Amniotic epithelial cell (primary cell): ENCODE results near the gene XPA.
"Not testable (repeated sequence)": the region's sequence is repeated elsewhere in the genome, so short reads cannot be mapped to it uniquely, and the experiment has no call there.

Experiments
- DNase-seq: peaks from one replicate; pipeline ENCODE4 v3.0.0-alpha.2; 2010; ENCODE audit warnings: low read depth

XPA gene

GRCh38 chr9:97703437-97704344, 6.6 kb upstream of the XPA start:
- DNase-seq: peak; percentile 84

DNA sequence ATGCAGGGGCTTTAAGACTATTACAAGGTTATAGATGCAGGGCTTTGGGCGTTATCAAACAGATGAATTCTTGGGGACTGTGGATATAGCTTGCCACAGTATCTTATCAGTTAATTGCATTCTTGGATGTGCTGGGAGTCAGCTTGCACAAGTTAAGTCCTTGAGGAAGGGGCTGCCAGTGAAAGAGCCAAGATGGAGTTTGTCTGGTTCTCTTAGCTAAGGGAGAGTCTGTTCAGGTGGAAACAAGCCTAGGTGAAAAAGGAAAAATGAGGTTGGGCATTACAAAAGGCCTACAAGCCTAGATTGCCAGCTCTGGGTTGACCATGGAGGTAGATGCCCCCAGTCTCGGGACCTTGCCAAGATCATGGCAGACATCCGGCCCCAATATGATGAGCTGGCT, 2.7 kb upstream of the XPA start:
- DNase-seq: not testable (repeated sequence)

GRCh38 chr9:97699281-97699680, 2.1 kb upstream of the XPA start:
- not testable (repeated sequence) for DNase-seq

GRCh38 chr9:97698865-97699264, 1.7 kb upstream of the XPA start:
- DNase-seq: no peak

GRCh38 chr9:97697837-97698236, 697 bp upstream of the XPA start:
- no peak for DNase-seq

GRCh38 chr9:97695995-97696802, 941 bp downstream of the XPA start:
- DNase-seq: peak; percentile 25

DNA sequence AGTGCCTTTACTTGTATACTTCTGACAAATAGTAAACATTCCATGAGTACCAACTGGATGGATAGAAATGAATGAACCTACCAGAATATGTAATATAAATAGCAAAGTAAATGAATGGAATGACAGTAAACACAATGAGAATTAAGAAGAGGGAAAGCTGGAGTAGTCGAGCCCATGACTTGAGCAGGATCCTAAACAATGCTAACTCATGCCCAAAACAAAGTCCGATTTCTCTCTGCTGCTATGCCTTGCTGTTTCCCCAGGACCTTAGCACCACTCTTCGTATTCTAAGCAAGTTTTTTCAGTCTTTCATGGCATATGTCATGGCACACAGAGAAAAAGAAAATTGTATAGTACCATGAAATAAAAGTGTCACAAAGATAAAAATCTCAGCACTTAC, 1.8 kb downstream of the XPA start:
- no peak for DNase-seq

DNA sequence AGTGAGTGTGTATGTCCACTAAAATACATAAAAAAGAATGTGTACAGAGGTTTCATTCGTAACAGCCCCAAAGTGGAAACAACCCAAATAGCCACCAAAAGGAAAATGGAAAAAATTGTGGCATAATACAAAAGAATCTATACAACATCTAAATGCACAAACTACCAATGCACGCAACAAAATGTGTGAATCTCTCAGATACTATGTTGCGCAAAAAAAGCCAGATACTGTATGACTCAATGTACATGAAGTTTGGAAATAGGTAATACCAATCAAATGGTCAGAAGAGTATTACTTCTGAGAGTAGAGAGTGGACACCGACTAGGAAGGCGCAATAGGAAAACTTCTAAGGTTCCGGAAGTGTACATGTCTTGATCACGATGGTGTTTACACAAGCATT, 2.4 kb downstream of the XPA start:
- no peak for DNase-seq

- peak; percentile 34 for DNase-seq
Observed at GRCh38 chr9:97689401-97690180, 7.5 kb downstream of the XPA start.

DNA sequence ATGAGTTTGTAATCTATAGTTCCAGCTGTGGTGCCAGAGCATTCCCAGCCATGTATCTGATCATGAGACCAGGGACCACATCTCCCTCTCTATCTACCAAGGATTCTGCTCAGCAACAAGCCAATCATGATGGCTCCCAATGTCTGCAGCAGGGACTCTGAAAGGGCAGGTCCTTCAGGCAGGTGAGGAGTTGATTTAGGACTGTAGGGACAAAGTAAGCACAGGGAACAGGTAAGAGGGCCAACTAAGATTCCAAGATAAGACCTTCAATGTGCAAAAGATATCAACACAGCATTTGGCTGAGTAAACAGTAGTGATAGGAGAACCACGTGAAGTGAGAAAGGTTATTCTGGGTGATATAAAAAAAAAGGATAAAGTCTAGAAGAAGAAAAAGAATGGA, 8.5 kb downstream of the XPA start:
- DNase-seq: no peak

DNA sequence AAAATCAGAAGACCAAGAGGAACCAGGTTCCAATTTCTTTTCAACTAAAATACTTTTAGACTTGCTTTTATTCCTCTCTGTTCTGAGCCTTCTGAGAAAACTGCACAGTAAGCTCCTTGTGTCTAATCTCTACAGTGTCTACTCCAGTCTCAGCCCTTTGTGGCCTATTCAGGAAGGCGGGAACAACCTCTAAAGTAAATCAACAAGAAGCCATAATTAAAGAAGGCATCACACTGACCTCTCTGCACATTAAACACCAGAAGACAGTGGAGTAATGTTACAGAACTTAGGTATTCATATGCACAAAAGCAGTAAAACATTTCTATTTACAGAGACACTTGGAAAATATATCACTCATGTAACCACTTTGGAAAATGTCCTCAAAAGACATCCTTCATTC, 14.9 kb downstream of the XPA start:
- DNase-seq: no peak

GRCh38 chr9:97675655-97676054, 21.5 kb downstream of the XPA start:
- no peak for DNase-seq

GRCh38 chr9:97673922-97674321, 23.2 kb downstream of the XPA start:
- no peak for DNase-seq

DNA sequence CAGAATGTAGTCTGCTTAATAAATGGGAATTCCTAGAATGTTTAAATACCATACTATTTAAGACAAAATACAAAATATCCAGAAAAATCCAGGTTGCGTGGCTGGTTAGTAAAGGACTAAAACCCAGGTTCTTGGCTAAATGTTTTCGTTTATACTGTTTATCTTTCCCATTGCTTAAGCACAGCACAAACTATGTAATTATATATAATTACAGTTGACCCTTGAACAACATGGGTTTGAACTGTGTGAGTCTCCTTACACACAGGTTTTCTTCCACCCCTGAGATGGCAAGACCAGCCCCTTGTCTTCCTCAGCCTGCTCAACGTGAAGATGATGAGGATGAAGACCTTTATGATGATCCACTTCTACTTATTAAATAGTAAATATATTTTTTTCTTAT, 24.7 kb downstream of the XPA start:
- DNase-seq: no peak

GRCh38 chr9:97670586-97670985, 26.6 kb downstream of the XPA start:
- DNase-seq: peak; percentile 54

GRCh38 chr9:97668485-97668884, 28.7 kb downstream of the XPA start:
- DNase-seq: no peak

DNA sequence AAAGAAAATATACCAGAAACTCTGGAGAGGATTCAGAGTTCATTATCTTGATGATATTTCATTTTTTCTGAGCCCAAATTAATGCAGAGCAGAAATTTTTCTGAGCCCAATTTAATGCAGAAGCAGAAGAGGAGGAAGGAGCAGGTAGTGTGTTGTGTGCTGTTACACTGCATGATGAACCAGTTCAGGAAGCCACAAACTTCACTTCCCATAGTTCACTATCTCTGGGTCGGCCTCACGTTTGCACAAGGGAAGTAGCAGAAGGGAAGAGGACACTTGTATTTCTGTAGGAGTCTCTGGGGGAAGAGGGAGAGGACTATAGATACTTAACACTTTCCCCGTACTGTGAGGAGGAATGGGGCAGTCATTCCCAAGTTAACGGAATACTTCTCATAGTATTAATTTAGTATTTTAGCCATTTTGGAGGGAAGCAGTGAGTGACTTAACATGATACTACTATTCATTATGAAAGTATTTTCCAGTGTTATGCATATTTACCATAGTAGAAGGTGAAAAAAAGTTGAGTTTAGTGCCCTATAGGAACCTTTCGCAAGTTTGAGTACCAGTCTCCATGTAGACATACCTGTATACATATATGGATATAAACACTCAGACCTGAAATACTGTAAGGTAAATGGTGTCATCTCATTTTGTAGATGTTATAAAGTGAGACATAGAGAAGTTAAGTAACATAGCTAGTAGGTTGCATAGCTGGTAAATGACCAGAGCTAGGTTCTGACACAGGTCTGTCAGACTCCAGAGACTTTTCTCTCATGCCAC, 30.0 kb downstream of the XPA start:
- DNase-seq: no peak

DNA sequence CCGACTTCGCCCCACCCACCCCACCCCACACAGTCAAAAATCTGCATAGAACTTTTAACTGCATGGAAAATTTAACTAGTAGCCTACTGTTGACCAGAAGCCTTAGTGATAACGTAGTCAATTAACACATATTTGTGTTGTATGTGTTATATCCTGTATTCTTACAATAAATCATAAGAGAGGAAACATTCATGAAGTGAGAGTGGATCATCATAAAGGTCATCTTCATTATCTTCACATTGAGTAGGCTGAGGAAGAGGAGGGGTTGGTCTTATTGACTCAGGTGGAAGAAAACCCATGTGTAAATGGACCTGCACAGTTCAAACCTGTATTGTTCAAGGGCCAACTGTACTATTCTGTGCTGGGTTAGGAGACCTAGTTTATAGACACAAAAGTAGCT, 31.4 kb downstream of the XPA start:
- DNase-seq: no peak

GRCh38 chr9:97660847-97661246, 36.3 kb downstream of the XPA start:
- DNase-seq: peak; percentile 81

GRCh38 chr9:97660340-97660739, 36.8 kb downstream of the XPA start:
- DNase-seq: no peak

DNA sequence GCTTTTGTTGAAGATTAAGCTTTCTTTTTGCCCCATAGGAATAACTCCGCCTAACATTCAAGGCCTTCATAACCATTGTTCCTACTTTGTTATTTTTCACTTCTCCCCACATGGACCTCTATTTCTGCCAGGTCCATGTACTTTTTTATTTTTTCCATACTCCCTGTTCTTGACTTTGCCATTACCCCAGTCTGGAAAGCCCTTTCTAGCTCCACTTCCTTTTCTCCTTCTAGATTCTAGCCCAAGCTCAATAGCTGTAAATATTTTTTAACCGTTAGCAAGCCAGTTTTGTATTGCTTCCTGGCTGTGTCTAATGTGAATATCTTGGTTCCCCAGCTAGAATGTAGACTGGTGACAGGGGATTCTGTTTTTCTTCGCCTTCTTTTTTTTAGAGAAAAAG, 37.4 kb downstream of the XPA start:
- DNase-seq: no peak

DNA sequence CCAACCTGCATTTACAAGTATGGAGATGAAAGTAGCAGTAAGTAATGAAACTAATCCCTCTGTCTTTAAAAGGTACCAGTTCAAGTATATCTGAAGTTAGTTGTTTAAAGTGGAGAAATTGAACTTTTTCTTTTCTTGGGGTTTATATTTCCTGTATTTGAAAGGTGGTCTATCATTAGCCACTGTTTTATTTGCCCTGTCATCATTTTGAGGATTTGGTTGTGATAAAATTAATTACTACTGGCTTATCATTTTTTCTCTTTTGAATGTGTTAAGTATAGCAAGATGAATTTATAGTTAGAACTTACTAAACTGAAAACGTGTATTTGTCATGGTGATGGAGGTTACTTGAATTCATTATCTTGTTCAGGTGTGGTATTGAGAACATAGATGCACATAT, 38.4 kb downstream of the XPA start:
- no peak for DNase-seq
